GM23338 (cell line): ENCODE results near the gene THSD4. TPM values are rescaled to one million over a fixed set of nuclear protein-coding genes. Genes with fewer than 3 reads are reported as not detected.

Experiments
- ATAC-seq: fragments of 200-7000 bp; cut with Tn5 transposase; 3 replicates; pipeline ENCODE4 v1.9.1; 2020
- DNase-seq: peaks from one replicate; pipeline ENCODE4 v3.0.0-alpha.2; 2015; ENCODE audit warnings: low spot score
- H2AFZ ChIP-seq: fragments of 200-600 bp; sonication (generic); 2 replicates; pipeline ENCODE4 v1.8.0; 2016; ENCODE audit warnings: antibody characterized with exemption, mild to moderate bottlenecking, moderate library complexity
- H3F3A ChIP-seq: fragments of 200-600 bp; sonication (generic); replicated peaks from 2 replicates; pipeline ENCODE4 v1.8.0; 2017; ENCODE audit warnings: antibody characterized with exemption, mixed run types, low read depth
- H3K27ac ChIP-seq: fragments of 200-600 bp; sonication (generic); 2 replicates; pipeline ENCODE4 v1.6.1; 2016; ENCODE audit warnings: low read depth
- H3K27me3 ChIP-seq: fragments of 200-600 bp; sonication (generic); 2 replicates; pipeline ENCODE4 v1.8.0; 2016; ENCODE audit warnings: mild to moderate bottlenecking, mixed run types, moderate library complexity; ENCODE audit not compliant: insufficient read depth
- H3K36me3 ChIP-seq: fragments of 200-600 bp; sonication (generic); 2 replicates; pipeline ENCODE4 v1.8.0; 2016; ENCODE audit warnings: mild to moderate bottlenecking; ENCODE audit not compliant: insufficient read depth
- H3K4me1 ChIP-seq: fragments of 200-600 bp; sonication (generic); 2 replicates; pipeline ENCODE4 v1.8.0; 2016; ENCODE audit warnings: mild to moderate bottlenecking, moderate library complexity; ENCODE audit not compliant: insufficient read depth
- H3K4me2 ChIP-seq: fragments of 200-600 bp; sonication (generic); 2 replicates; pipeline ENCODE4 v1.7.1; 2017; ENCODE audit warnings: mixed run types
- H3K4me3 ChIP-seq: fragments of 200-600 bp; sonication (generic); 2 replicates; pipeline ENCODE4 v1.6.1; 2016; ENCODE audit warnings: mixed run types
- H3K79me2 ChIP-seq: fragments of 200-600 bp; sonication (generic); replicated peaks from 2 replicates; pipeline ENCODE4 v1.8.0; 2017; ENCODE audit warnings: mild to moderate bottlenecking; ENCODE audit not compliant: insufficient read depth
- H3K9me2 ChIP-seq: fragments of 200-600 bp; sonication (generic); 2 replicates; pipeline ENCODE4 v1.8.0; 2017; ENCODE audit not compliant: insufficient read depth
- H4K20me1 ChIP-seq: fragments of 200-600 bp; sonication (generic); replicated peaks from 2 replicates; pipeline ENCODE4 v1.8.0; 2017; ENCODE audit warnings: mild to moderate bottlenecking; ENCODE audit not compliant: insufficient read depth
- H3K27ac Mint-ChIP-seq: 2 replicates; pipeline ENCODE4 v1.8.0; 2020; ENCODE audit warnings: inconsistent platforms, mild to moderate bottlenecking, moderate library complexity, mixed read lengths
- H3K27me3 Mint-ChIP-seq: 3 replicates; pipeline ENCODE4 v1.8.0; 2022; ENCODE audit warnings: low read depth, mild to moderate bottlenecking, moderate library complexity, mixed read lengths, inconsistent platforms; ENCODE audit not compliant: insufficient read depth, poor library complexity
- H3K36me3 Mint-ChIP-seq: 3 replicates; pipeline ENCODE4 v1.8.0; 2021; ENCODE audit warnings: low read depth, mild to moderate bottlenecking, inconsistent platforms, moderate library complexity, mixed read lengths
- H3K4me1 Mint-ChIP-seq: 3 replicates; pipeline ENCODE4 v1.8.0; 2020; ENCODE audit warnings: mild to moderate bottlenecking, inconsistent platforms, mixed read lengths
- H3K4me3 Mint-ChIP-seq: 3 replicates; pipeline ENCODE4 v1.8.0; 2021; ENCODE audit warnings: moderate library complexity, mild to moderate bottlenecking, inconsistent platforms, mixed read lengths
- H3K9me3 Mint-ChIP-seq: 3 replicates; pipeline ENCODE4 v1.8.0; 2020; ENCODE audit warnings: moderate library complexity, mild to moderate bottlenecking, inconsistent platforms, mixed read lengths
- CREB1 ChIP-seq: fragments of 250-450 bp; sonication (Bioruptor Pico); IDR thresholded peaks from 2 replicates; pipeline ENCODE4 v1.5.0; 2020; ENCODE audit warnings: low read depth, mild to moderate bottlenecking, moderate library complexity
- EZH2 ChIP-seq: fragments of 200-600 bp; sonication (generic); IDR thresholded peaks from one replicate; pipeline ENCODE4 v1.8.0; 2017; ENCODE audit warnings: antibody characterized with exemption, mild to moderate bottlenecking, low read depth; ENCODE audit not compliant: unreplicated experiment
- EZH2phosphoT487 ChIP-seq: fragments of 200-600 bp; sonication (generic); IDR thresholded peaks from one replicate; pipeline ENCODE4 v1.8.1; 2018; ENCODE audit warnings: antibody characterized with exemption; ENCODE audit not compliant: unreplicated experiment
- JUNB ChIP-seq: IDR thresholded peaks from one replicate; pipeline ENCODE4 v1.6.1; 2016; ENCODE audit warnings: antibody characterized with exemption; ENCODE audit not compliant: unreplicated experiment
- NANOG ChIP-seq: IDR thresholded peaks from 2 replicates; pipeline ENCODE4 v1.6.1; 2016; ENCODE audit warnings: antibody characterized with exemption, borderline replicate concordance
- POLR2AphosphoS5 ChIP-seq: IDR thresholded peaks from 2 replicates; pipeline ENCODE4 v1.6.1; 2016; ENCODE audit warnings: antibody characterized with exemption, low read depth
- STAT1 ChIP-seq: IDR thresholded peaks from one replicate; pipeline ENCODE4 v1.6.1; 2016; ENCODE audit warnings: antibody characterized with exemption; ENCODE audit not compliant: unreplicated experiment
- ZNF114 ChIP-seq: fragments of 250-450 bp; sonication (Bioruptor Pico); IDR thresholded peaks from 2 replicates; pipeline ENCODE4 v1.5.0; 2020; ENCODE audit warnings: mild to moderate bottlenecking, moderate library complexity
- ZNF331 ChIP-seq: fragments of 250-450 bp; sonication (Bioruptor Pico); IDR thresholded peaks from 2 replicates; pipeline ENCODE4 v1.5.0; 2020; ENCODE audit warnings: low read depth, mild to moderate bottlenecking, moderate library complexity
- polyA plus RNA-seq: library from polyadenylated mRNA; unstranded; fragments of >200 nt; fragmentation: Nextera tagmentation; extraction: Ambion mirVana; gene quantifications from 2 replicates; pipeline ENCODE4 v1.2.1, GENCODE V29; 2016
- total RNA-seq: library from RNA; depleted of rRNA; stranded (reverse); fragments of >200 nt; shearing (Covaris generic); gene quantifications from 2 replicates; pipeline ENCODE4 v1.2.3, GENCODE V29; 2014
- TF ChIP-seq, protein P1 (sequence below): IDR thresholded peaks from one replicate; pipeline ENCODE4 v1.6.1; 2018; ENCODE audit warnings: antibody characterized with exemption; ENCODE audit not compliant: unreplicated experiment
- TF ChIP-seq, protein P2 (sequence below), 2 experiments: fragments of 200-600 bp in 1 of 2; sonication (generic) in 1 of 2; conservative IDR thresholded peaks; 2 replicates each; pipeline versions ENCODE4 v1.5.1 to v1.6.1; 2016 to 2017; ENCODE audit warnings: antibody characterized with exemption in 2 of 2, low read depth in 2 of 2, mild to moderate bottlenecking in 2 of 2, moderate library complexity in 1 of 2
- TF ChIP-seq, protein P3 (sequence below): IDR thresholded peaks from 2 replicates; pipeline ENCODE4 v1.6.1; 2016; ENCODE audit warnings: antibody characterized with exemption
- TF ChIP-seq, protein P4 (sequence below): fragments of 250-450 bp; sonication (Bioruptor Pico); IDR thresholded peaks from 2 replicates; pipeline ENCODE4 v1.5.0; 2020; ENCODE audit warnings: mild to moderate bottlenecking, moderate library complexity

The THSD4 gene
- total and polyA plus RNA-seq, 2 experiments from 2014 or later = 2.0 to 7.4 TPM

DNA sequence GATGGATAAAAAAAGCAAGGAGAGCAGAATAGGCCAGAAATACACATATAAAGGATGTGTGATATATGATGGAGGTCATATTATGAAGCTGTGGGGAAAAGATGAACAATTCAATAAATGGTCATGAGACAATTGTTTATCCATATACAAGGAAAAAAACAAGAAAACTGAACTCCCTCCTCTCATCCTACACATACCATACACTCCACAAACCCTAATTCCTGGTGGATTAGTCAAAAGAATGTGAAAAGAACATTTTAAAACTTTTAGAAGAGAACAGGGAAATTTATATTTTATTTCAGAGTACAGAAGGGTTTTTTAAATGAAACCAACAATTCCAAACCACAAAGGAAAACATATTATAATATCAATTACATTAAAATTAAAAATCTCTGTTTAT, 660.6 kb downstream of the THSD4 start:
- Mint-ChIP-seq H3K9me3 (no peaks in the 10 kb centered on the region; the same call in 1 of the 3 replicates), H3K36me3 (no peaks in the 10 kb centered on the region), H3K27me3 (peaks cover 2% of the 10 kb centered on the region), H3K27ac (no peak overlapping the region), H3K4me1 (peaks cover 10% of the 10 kb centered on the region), H3K4me3 (no peak overlapping the region)
- no peaks in the 10 kb centered on the region for H3K36me3 ChIP-seq
- no peak overlapping the region for H3K27ac ChIP-seq
- no peaks in the 10 kb centered on the region for H4K20me1 ChIP-seq
- no peak overlapping the region for H3K4me3 ChIP-seq
- DNase-seq (no peak), ATAC-seq (no peak)
- H3K4me1 ChIP-seq = no peaks in the 10 kb centered on the region
- TF ChIP-seq ZNF114 (no peak), EZH2 (no peak), STAT1 (no peak), EZH2phosphoT487 (no peak), ZNF331 (CRISPR knock-in tag) (no peak), NANOG (no peak), POLR2AphosphoS5 (no peak), JUNB (no peak), CREB1 (no peak)
- TF ChIP-seq, protein P1, sequence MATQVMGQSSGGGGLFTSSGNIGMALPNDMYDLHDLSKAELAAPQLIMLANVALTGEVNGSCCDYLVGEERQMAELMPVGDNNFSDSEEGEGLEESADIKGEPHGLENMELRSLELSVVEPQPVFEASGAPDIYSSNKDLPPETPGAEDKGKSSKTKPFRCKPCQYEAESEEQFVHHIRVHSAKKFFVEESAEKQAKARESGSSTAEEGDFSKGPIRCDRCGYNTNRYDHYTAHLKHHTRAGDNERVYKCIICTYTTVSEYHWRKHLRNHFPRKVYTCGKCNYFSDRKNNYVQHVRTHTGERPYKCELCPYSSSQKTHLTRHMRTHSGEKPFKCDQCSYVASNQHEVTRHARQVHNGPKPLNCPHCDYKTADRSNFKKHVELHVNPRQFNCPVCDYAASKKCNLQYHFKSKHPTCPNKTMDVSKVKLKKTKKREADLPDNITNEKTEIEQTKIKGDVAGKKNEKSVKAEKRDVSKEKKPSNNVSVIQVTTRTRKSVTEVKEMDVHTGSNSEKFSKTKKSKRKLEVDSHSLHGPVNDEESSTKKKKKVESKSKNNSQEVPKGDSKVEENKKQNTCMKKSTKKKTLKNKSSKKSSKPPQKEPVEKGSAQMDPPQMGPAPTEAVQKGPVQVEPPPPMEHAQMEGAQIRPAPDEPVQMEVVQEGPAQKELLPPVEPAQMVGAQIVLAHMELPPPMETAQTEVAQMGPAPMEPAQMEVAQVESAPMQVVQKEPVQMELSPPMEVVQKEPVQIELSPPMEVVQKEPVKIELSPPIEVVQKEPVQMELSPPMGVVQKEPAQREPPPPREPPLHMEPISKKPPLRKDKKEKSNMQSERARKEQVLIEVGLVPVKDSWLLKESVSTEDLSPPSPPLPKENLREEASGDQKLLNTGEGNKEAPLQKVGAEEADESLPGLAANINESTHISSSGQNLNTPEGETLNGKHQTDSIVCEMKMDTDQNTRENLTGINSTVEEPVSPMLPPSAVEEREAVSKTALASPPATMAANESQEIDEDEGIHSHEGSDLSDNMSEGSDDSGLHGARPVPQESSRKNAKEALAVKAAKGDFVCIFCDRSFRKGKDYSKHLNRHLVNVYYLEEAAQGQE = no peak
- TF ChIP-seq, protein P2, sequence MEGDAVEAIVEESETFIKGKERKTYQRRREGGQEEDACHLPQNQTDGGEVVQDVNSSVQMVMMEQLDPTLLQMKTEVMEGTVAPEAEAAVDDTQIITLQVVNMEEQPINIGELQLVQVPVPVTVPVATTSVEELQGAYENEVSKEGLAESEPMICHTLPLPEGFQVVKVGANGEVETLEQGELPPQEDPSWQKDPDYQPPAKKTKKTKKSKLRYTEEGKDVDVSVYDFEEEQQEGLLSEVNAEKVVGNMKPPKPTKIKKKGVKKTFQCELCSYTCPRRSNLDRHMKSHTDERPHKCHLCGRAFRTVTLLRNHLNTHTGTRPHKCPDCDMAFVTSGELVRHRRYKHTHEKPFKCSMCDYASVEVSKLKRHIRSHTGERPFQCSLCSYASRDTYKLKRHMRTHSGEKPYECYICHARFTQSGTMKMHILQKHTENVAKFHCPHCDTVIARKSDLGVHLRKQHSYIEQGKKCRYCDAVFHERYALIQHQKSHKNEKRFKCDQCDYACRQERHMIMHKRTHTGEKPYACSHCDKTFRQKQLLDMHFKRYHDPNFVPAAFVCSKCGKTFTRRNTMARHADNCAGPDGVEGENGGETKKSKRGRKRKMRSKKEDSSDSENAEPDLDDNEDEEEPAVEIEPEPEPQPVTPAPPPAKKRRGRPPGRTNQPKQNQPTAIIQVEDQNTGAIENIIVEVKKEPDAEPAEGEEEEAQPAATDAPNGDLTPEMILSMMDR (conservative IDR thresholded peaks at IDR 0.05; ENCODE audit: low read depth in 2 of 2) = no peak
- TF ChIP-seq, protein P3, sequence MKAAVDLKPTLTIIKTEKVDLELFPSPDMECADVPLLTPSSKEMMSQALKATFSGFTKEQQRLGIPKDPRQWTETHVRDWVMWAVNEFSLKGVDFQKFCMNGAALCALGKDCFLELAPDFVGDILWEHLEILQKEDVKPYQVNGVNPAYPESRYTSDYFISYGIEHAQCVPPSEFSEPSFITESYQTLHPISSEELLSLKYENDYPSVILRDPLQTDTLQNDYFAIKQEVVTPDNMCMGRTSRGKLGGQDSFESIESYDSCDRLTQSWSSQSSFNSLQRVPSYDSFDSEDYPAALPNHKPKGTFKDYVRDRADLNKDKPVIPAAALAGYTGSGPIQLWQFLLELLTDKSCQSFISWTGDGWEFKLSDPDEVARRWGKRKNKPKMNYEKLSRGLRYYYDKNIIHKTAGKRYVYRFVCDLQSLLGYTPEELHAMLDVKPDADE = no peak
- TF ChIP-seq, protein P4, sequence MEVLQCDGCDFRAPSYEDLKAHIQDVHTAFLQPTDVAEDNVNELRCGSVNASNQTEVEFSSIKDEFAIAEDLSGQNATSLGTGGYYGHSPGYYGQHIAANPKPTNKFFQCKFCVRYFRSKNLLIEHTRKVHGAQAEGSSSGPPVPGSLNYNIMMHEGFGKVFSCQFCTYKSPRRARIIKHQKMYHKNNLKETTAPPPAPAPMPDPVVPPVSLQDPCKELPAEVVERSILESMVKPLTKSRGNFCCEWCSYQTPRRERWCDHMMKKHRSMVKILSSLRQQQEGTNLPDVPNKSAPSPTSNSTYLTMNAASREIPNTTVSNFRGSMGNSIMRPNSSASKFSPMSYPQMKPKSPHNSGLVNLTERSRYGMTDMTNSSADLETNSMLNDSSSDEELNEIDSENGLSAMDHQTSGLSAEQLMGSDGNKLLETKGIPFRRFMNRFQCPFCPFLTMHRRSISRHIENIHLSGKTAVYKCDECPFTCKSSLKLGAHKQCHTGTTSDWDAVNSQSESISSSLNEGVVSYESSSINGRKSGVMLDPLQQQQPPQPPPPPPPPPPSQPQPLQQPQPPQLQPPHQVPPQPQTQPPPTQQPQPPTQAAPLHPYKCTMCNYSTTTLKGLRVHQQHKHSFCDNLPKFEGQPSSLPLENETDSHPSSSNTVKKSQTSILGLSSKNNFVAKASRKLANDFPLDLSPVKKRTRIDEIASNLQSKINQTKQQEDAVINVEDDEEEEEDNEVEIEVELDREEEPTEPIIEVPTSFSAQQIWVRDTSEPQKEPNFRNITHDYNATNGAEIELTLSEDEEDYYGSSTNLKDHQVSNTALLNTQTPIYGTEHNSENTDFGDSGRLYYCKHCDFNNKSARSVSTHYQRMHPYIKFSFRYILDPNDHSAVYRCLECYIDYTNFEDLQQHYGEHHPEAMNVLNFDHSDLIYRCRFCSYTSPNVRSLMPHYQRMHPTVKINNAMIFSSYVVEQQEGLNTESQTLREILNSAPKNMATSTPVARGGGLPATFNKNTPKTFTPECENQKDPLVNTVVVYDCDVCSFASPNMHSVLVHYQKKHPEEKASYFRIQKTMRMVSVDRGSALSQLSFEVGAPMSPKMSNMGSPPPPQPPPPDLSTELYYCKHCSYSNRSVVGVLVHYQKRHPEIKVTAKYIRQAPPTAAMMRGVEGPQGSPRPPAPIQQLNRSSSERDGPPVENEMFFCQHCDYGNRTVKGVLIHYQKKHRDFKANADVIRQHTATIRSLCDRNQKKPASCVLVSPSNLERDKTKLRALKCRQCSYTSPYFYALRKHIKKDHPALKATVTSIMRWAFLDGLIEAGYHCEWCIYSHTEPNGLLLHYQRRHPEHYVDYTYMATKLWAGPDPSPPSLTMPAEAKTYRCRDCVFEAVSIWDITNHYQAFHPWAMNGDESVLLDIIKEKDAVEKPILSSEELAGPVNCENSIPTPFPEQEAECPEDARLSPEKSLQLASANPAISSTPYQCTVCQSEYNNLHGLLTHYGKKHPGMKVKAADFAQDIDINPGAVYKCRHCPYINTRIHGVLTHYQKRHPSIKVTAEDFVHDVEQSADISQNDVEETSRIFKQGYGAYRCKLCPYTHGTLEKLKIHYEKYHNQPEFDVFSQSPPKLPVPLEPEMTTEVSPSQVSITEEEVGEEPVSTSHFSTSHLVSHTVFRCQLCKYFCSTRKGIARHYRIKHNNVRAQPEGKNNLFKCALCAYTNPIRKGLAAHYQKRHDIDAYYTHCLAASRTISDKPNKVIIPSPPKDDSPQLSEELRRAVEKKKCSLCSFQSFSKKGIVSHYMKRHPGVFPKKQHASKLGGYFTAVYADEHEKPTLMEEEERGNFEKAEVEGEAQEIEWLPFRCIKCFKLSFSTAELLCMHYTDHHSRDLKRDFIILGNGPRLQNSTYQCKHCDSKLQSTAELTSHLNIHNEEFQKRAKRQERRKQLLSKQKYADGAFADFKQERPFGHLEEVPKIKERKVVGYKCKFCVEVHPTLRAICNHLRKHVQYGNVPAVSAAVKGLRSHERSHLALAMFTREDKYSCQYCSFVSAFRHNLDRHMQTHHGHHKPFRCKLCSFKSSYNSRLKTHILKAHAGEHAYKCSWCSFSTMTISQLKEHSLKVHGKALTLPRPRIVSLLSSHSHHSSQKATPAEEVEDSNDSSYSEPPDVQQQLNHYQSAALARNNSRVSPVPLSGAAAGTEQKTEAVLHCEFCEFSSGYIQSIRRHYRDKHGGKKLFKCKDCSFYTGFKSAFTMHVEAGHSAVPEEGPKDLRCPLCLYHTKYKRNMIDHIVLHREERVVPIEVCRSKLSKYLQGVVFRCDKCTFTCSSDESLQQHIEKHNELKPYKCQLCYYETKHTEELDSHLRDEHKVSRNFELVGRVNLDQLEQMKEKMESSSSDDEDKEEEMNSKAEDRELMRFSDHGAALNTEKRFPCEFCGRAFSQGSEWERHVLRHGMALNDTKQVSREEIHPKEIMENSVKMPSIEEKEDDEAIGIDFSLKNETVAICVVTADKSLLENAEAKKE (CRISPR knock-in tag) = no peak
- H3F3A ChIP-seq = no peaks in the 10 kb centered on the region
- no peaks in the 10 kb centered on the region for H3K79me2 ChIP-seq
- no peak overlapping the region for H2AFZ ChIP-seq
- no peaks in the 10 kb centered on the region for H3K27me3 ChIP-seq
- H3K9me2 ChIP-seq = no peaks in the 10 kb centered on the region
- H3K4me2 ChIP-seq = no peak overlapping the region
